Gastrocnemius medialis (tissue), 4 donors: ENCODE data around the gene BEND3. TPM values are rescaled to one million over a fixed set of nuclear protein-coding genes. Genes with fewer than 3 reads are reported as not detected.
"Not testable (repeated sequence)": the region's sequence is repeated elsewhere in the genome, so short reads cannot be mapped to it uniquely, and the experiment has no call there.

Source experiments
- ATAC-seq, 2 donors: fragments of 150-250 bp; one replicate each; pipeline ENCODE4 v1.9.1; 2016
- DNase-seq, 2 donors: peaks; one replicate each; pipeline ENCODE4 v3.0.0-alpha.2; 2019
- H3K27ac ChIP-seq, 4 donors: fragments of 200-600 bp; sonication (generic); 1 replicate in 1 of 4; 2 replicates in 3 of 4; pipeline ENCODE4 v1.5.1; 2016 to 2018; ENCODE audit warnings: mild to moderate bottlenecking in 2 of 4, moderate library complexity in 1 of 4
- H3K27me3 ChIP-seq, 3 donors: fragments of 200-600 bp; sonication (generic) in 2 of 3; 1 replicate in 1 of 3; 2 replicates in 2 of 3; pipeline versions ENCODE4 v1.5.1 to v1.6.0; 2016 to 2019; ENCODE audit warnings: mild to moderate bottlenecking in 1 of 3, moderate library complexity in 1 of 3
- H3K36me3 ChIP-seq, 2 donors: fragments of 200-600 bp; sonication (generic) in 1 of 2; one replicate each; pipeline ENCODE4 v1.5.1; 2017 to 2018
- H3K4me1 ChIP-seq, 2 donors: fragments of 200-600 bp; sonication (generic) in 1 of 2; one replicate each; pipeline ENCODE4 v1.5.1; 2016 to 2017; ENCODE audit warnings: mild to moderate bottlenecking in 2 of 2
- H3K4me3 ChIP-seq, 4 donors: fragments of 200-600 bp; sonication (generic) in 3 of 4; 1 replicate in 1 of 4; 2 replicates in 3 of 4; pipeline ENCODE4 v1.5.1; 2016 to 2019; ENCODE audit warnings: mild to moderate bottlenecking in 2 of 4
- H3K9me3 ChIP-seq, 3 donors: fragments of 200-600 bp; sonication (generic) in 2 of 3; 1 replicate in 1 of 3; 2 replicates in 2 of 3; pipeline ENCODE4 v1.5.1; 2016 to 2019
- POLR2A ChIP-seq, 2 donors: fragments of 450-650 bp; IDR thresholded peaks; one replicate each; pipeline ENCODE4 v1.6.1; 2017; ENCODE audit warnings: antibody characterized with exemption in 2 of 2, mild to moderate bottlenecking in 2 of 2, moderate library complexity in 2 of 2
- in situ Hi-C, 4 donors: fragments of 200-750 bp; cut with MboI; loops; one replicate each; pipeline versions ENCODE4 v1.15.0 to v1.8.0; 2017; ENCODE audit warnings: low sequenced_read_pairs in 4 of 4
- intact Hi-C: fragments of 100-400 bp; cut with DNase I; formaldehyde crosslinking; loops from one replicate; pipeline ENCODE4 v1.15.1; 2023; ENCODE audit warnings: low total_unique reads
- total RNA-seq, 4 donors: library from RNA; depleted of rRNA; stranded (reverse); fragments of >200 nt; gene quantifications; one replicate each; pipeline versions ENCODE4 v1.1.0 to v1.2.3, GENCODE V29; 2016
- TF ChIP-seq, protein P1 (sequence below), 5 experiments: fragments of 450-650 bp in 3 of 5; fragments of 200-600 bp in 2 of 5; sonication (generic) in 2 of 5; IDR thresholded peaks in 4 of 5; conservative IDR thresholded peaks in 1 of 5; 1 replicate in 4 of 5; 2 replicates in 1 of 5; pipeline ENCODE4 v1.5.1; 2016 to 2019; ENCODE audit warnings: antibody characterized with exemption in 5 of 5, mild to moderate bottlenecking in 3 of 5, moderate library complexity in 3 of 5

The BEND3 gene
- total RNA-seq: 1 to 10 TPM; 1.5 to 1.9 (median 1.7) TPM

DNA sequence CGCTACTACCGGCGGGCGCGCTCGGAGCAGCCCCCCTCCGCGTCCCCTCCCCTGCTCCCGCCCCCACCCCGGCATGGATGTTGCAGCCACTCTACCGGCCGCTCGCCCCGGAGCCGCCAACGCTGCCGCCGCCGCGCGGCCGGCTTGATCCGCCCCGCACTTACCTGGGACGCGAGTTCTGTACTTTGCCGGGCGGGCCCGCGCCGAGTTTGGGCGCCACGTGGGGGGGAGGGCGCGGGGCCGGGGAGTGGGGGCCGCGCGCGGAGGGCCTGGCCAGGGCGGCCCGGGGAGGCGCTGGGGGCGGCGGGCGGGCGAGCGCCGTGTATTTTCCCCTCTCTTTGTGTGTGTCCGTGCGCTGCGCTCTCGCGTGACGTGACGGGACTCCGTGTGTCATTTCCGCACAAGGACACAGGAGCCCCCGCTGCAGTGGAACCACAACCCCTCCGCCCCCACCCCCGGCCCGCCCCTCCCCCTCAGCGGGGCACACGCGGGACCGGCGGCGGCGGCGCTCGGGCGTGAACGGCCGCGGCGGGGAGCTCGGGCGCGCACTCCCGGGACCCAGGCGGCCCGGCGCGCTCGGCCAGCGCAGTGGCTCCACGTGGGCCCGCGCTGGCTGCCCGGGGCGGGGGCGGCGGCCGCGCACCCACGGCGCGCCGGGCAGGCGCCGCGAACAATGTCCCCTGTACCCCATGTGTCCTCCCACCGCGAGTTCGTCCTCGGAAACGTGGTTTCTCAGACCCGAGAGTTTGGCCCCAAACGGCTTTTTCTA, at the start of gene BEND3:
Gene BEND3, minus strand, starts transcription at position 590 of the 769 bp plus-strand sequence. CDS start 16,230 bp downstream, outside the sequence.
- DNase-seq (peak in 1 of 2 donors; percentile 20), ATAC-seq (peak; percentile 45 to 47)
- Histone ChIP-seq H3K27me3 (no peaks in the 10 kb centered on the region), H3K9me3 (no peaks in the 10 kb centered on the region), H3K4me3 (peak within 1 kb of the TSS; percentile 68 to 88 (median 78)), H3K27ac (peak within 1 kb of the TSS; percentile 70 to 88 (median 80)), H3K4me1 (peaks cover 5 to 14% of the 10 kb centered on the region in 2 donors), H3K36me3 (no peaks in the 10 kb centered on the region)
- no peak for TF ChIP-seq POLR2A (IDR thresholded peaks at IDR 0.05)
- TF ChIP-seq, protein P1, sequence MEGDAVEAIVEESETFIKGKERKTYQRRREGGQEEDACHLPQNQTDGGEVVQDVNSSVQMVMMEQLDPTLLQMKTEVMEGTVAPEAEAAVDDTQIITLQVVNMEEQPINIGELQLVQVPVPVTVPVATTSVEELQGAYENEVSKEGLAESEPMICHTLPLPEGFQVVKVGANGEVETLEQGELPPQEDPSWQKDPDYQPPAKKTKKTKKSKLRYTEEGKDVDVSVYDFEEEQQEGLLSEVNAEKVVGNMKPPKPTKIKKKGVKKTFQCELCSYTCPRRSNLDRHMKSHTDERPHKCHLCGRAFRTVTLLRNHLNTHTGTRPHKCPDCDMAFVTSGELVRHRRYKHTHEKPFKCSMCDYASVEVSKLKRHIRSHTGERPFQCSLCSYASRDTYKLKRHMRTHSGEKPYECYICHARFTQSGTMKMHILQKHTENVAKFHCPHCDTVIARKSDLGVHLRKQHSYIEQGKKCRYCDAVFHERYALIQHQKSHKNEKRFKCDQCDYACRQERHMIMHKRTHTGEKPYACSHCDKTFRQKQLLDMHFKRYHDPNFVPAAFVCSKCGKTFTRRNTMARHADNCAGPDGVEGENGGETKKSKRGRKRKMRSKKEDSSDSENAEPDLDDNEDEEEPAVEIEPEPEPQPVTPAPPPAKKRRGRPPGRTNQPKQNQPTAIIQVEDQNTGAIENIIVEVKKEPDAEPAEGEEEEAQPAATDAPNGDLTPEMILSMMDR (IDR thresholded peaks at IDR 0.05 in 4 of 5, conservative IDR thresholded peaks at IDR 0.05 in 1 of 5): no peak
- in situ Hi-C loops: loop anchor here in 1 of 4 donors (10.0 kb wide), 1 partner anchor 90 kb away; the partner anchor contains the start of gene MTRES1
- intact Hi-C loops: loop anchor here (1.0 to 10.0 kb wide), 2 partner anchors 87 to 340 kb away; partner anchors contain the start of genes MTRES1 and PDSS2

DNA sequence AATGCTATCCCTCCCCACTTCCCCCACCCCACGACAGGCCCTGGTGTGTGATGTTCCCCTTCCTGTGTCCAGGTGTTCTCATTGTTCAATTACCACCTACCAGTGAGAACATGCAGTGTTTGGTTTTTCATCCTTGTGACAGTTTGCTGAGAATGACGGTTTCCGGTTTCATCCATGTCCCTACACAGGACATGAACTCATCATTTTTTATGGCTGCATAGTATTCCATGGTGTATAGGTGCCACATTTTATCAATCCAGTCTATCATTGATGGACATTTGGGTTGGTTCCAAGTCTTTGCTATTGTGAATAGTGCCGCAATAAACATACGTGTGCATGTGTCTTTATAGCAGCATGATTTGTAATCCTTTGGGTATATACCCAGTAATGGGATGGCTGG, 49.0 kb upstream of the BEND3 start:
- H3K4me3 ChIP-seq, intact Hi-C loops, H3K36me3 ChIP-seq, ATAC-seq, H3K27me3 ChIP-seq, H3K9me3 ChIP-seq, H3K27ac ChIP-seq, DNase-seq, H3K4me1 ChIP-seq, in situ Hi-C loops: not testable (repeated sequence)

DNA sequence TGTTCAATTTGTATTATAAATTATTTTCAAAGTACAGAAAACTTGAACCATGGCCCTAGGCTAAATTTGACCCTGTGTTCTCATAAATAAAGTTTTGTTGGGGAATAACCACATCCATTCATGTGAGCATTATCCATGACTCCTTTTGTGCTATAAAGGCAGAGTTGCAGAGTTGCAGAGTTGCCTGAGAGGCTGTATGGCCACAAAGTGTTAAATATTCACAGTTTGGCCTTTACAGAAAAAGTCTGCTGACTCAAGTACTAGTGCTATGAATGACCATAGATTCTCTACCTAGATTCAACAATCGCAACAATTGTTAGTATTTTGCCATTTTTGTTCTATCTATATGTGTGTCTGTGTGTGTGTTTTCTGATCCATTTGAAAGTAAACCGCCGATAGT, 46.2 kb upstream of the BEND3 start:
- H3K4me3 ChIP-seq: no peak overlapping the region
- H3K4me1 ChIP-seq: no peaks in the 10 kb centered on the region
- TF ChIP-seq POLR2A (IDR thresholded peaks at IDR 0.05): no peak
- TF ChIP-seq, protein P1 (IDR thresholded peaks at IDR 0.05 in 4 of 5, conservative IDR thresholded peaks at IDR 0.05 in 1 of 5): no peak
- in situ Hi-C loops: no loop called here
- no peaks in the 10 kb centered on the region for H3K36me3 ChIP-seq
- H3K9me3 ChIP-seq: no peaks in the 10 kb centered on the region
- no peak overlapping the region for H3K27ac ChIP-seq
- ATAC-seq (no peak), DNase-seq (no peak)
- no peaks in the 10 kb centered on the region for H3K27me3 ChIP-seq
- intact Hi-C loops: no loop called here

DNA sequence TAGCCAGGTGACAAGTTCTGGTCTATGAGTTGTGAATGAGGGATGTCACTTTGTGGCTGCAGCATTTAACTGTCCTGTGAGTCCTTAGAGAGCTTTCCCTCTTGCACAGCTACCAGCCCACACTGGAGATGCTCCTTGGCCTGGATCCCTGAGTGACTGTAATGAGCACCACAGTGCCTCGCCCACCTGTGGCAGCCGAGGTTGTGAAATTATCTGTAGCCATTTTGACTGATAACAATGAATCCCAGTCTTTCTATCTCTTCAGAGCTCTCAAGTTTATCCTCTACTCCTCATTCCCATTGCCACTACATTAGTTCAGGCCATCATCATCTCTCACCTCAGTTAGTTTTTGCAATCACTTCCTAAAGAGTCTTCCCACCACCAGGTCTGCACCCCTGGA, 41.3 kb upstream of the BEND3 start:
- TF ChIP-seq, protein P1 (IDR thresholded peaks at IDR 0.05 in 4 of 5, conservative IDR thresholded peaks at IDR 0.05 in 1 of 5): no peak
- TF ChIP-seq POLR2A (IDR thresholded peaks at IDR 0.05): no peak
- no peak for DNase-seq
- H3K4me1 ChIP-seq: no peaks in the 10 kb centered on the region
- no peaks in the 10 kb centered on the region for H3K27me3 ChIP-seq
- no peaks in the 10 kb centered on the region for H3K36me3 ChIP-seq
- intact Hi-C loops: no loop called here
- no peaks in the 10 kb centered on the region for H3K9me3 ChIP-seq
- no peak for ATAC-seq
- in situ Hi-C loops: no loop called here
- H3K4me3 ChIP-seq: no peak overlapping the region
- H3K27ac ChIP-seq: no peak overlapping the region

DNA sequence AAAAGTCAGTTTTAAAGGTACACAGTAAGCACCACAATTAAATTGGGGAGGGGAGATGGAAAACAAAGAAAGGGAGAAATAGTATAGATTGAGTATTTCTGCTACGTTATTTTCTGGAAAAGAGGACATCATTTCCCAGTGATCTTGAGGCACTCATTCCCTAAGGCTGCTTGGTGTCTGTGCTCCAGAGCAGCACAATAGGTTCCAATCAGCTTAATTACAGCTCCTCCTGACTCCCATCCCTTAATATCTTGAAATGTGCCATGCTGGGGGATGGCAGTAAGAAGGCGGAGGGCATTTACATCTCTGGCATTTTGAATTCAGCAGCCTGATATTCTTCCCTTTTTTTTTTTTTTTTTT, 39.5 kb upstream of the BEND3 start:
- Histone ChIP-seq H3K27ac (no peak overlapping the region), H3K4me3 (no peak overlapping the region), H3K27me3 (no peaks in the 10 kb centered on the region), H3K4me1 (no peaks in the 10 kb centered on the region), H3K9me3 (no peaks in the 10 kb centered on the region), H3K36me3 (no peaks in the 10 kb centered on the region)
- DNase-seq: no peak
- in situ Hi-C loops (no loop called here), intact Hi-C loops (no loop called here)
- ATAC-seq: no peak
- TF ChIP-seq, protein P1 (IDR thresholded peaks at IDR 0.05 in 4 of 5, conservative IDR thresholded peaks at IDR 0.05 in 1 of 5): no peak
- no peak for TF ChIP-seq POLR2A (IDR thresholded peaks at IDR 0.05)
